SH-SY5Y (cell line): Measurements from ENCODE around the gene TOR1B.

Experiments used
- GATA2 ChIP-seq: IDR thresholded peaks from 2 replicates; pipeline ENCODE4 v1.6.1; 2011; ENCODE audit warnings: mild to moderate bottlenecking, low read depth, low read length
- GATA3 ChIP-seq: IDR thresholded peaks from 2 replicates; pipeline ENCODE4 v1.6.1; 2011; ENCODE audit warnings: low read depth, mild to moderate bottlenecking, low read length, moderate library complexity

DNA sequence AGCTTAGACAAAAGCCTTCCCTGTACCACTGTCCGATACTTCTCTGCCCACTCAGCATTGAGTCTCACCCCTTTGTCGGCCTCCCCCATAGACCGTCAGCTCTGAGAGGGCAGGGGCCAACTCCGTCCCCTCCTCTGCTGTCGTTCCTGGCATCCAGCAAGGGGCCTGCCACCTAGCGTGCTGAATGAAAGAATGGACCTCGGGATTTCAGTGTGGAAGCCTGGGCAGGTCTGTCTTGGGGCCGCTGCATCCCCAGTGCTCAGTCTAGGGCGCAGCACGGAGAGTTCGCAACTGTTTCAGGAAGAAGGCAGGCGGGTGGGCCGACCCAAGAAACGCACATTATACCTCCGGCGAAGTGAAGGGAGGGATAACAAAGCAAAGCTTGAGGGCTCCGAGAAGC, 1.5 kb upstream of the TOR1B start:
- TF ChIP-seq GATA3 (no peak), GATA2 (no peak)
